Raji (cell line): Measurements from ENCODE around the gene SIGLEC11.
"Not testable (repeated sequence)": the region's sequence is repeated elsewhere in the genome, so short reads cannot be mapped to it uniquely, and the experiment has no call there.

Experiments
- POLR2A ChIP-seq: IDR thresholded peaks from 2 replicates; pipeline ENCODE4 v1.6.1; 2011; ENCODE audit warnings: low read depth, low read length, control low read depth; ENCODE audit not compliant: insufficient read depth

The SIGLEC11 gene

GRCh38 chr19:49960980-49961379, at the start of gene SIGLEC11:
Gene SIGLEC11 (minus strand): TSS chr19:49961172. CDS start chr19:49961081, 91 bp downstream.
- not testable (repeated sequence) for TF ChIP-seq POLR2A

DNA sequence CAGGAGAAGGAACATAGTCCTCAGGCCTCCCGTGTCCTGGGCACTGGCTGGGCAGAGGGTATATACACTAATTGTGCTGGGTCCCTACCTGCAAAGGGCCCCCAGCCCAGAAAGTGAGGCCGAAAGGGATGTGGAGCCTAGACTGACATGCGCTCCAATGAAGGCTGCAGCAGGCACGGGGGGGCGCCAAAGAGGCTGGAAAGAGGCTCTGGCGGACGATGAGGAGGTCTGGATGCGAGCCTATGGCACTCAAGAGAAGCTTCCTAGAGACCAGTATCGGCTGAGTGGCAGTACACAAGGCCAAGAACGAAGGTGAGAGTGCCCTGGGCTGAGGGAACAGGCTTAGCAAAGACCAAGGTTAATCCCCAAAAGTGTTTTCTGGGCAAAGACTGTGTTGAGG, 47.6 kb upstream of the SIGLEC11 start:
- TF ChIP-seq POLR2A = no peak

DNA sequence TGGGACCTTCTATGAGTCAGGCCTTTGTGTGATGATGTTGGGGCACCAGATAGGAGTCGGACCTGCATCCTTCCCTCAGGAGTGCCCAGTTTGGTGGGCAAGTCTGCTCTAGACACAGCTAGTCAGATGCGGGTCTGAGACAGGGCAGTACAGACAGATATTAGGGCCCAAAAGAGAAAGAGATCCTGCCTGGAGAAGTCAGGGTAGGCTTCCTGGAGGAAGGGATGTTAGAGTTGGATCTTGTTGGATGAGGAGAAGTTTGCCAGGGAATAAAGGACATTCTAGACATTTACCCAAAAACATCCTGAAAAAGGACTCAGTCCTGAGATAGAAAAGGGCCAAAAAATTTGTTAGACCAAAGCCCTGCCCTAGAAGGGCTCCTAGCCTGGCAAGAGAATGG, 47.0 kb upstream of the SIGLEC11 start:
- TF ChIP-seq POLR2A = no peak

- no peak for TF ChIP-seq POLR2A
Observed at GRCh38 chr19:50007170-50007569, 46.2 kb upstream of the SIGLEC11 start.

DNA sequence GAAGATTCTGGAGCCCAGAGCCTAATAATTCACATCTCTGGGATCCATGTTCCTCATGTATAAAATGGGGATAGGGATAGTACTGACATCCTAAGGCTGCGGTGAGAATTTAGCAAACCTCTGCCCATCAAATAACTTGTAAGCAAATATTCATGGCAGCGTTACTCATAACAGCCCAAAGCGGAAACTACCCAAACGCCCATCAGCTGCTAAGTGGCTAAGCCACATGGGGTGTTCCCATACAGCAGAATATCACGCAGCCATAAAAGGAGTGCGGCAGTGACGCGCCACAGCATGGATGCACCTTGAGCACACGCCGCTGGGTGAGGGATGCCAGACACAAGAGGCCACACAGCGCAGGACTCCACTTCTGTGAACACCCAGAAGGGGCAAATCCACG, 44.5 kb upstream of the SIGLEC11 start:
- no peak for TF ChIP-seq POLR2A

GRCh38 chr19:50003810-50004419, 42.9 kb upstream of the SIGLEC11 start:
- TF ChIP-seq POLR2A = no peak

DNA sequence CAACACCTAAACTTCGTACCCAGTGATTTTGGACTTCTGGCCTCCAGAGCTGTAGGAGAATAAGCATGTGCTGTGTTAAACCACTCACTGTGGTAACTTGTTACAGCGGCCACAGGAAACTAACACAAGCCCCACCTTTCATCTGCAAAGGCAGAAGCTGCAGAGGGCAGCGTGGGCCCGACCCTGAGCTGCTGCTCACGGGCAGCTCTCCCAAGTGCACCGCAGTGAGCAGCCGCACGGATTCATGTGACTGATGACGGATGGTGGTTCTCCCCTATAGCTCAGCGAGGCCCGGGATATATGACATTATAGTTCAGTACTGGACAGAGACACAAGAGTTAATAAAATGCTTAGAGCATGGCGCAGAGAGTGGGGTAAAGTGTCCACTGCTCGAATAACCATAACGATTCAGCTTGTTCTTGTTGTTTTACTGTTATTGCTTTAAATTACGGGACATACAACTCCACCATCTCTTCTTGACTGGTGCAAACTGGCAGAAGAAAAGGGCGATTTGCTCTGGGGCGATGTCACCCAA, 42.3 kb upstream of the SIGLEC11 start:
- no peak for TF ChIP-seq POLR2A

DNA sequence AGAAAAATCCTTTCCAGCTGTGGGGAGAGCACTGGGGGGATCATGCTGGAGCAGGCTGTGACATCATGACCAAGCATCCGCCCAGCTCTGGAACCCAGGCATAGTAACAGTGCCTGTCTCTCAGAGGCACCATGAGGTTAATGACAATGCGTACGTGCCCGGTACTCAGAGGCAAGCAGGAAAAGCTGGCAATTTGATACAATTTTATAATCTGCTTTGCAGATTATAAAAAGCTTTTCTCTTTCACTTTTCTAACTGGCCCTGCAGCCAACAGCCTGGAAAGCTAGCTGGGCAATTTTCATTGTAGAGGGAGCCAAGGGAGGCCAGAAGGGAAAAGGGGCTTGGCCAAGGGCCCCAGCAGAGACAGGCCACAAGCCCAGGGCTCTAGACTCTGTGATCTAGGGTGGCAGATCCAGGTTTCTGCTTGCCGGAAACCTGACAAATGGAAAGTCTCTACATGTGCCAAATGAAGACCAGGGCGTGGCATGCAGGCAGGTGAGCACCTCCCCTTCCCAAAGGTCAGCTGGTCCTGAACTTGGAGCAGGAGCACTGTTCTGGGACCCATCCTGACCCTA, 41.5 kb upstream of the SIGLEC11 start:
- no peak for TF ChIP-seq POLR2A

DNA sequence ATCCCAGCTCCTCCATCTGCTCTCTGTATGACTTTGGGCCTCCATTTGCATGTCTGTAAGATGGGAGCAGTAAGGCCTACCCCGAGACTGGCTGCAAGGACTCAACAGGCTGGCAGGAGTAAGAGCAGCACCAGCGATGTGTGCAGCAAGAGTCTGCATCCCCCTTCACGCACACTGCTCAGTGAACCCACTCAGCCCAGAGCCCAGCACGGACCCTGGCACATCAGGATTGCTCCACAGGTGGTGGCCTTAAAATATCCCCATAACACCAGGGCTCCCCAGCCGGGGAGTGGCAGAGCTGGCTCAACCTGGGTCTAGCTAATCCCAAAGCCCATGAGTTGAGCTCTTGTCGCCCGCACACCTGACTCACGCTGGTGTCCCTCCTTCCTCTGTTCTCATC, 40.8 kb upstream of the SIGLEC11 start:
- TF ChIP-seq POLR2A = no peak

- no peak for TF ChIP-seq POLR2A
Observed at GRCh38 chr19:50000841-50001557, 40.0 kb upstream of the SIGLEC11 start.

- TF ChIP-seq POLR2A = no peak
Observed at GRCh38 chr19:50000038-50000840, 39.3 kb upstream of the SIGLEC11 start.

GRCh38 chr19:49999371-50000010, 38.5 kb upstream of the SIGLEC11 start:
- TF ChIP-seq POLR2A = no peak

DNA sequence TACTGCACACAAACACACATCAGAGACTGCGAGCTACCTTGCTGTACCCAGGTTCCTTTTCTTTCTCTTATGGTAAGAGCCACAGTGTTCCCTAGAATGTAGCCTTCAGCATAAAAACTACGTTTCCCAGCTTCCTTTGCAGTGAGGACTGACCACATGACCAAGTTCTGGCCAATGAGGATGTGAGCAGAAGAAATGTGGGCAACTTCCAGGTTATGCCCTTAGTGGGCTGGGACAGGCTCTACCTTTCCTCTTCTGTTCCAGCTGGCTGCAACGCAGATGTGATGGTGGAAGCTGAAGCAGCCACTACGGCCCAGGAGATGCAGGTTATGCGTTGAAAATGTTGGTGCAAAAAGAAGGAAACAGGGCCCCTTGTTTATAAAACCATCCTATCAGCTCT, 36.7 kb upstream of the SIGLEC11 start:
- no peak for TF ChIP-seq POLR2A

- TF ChIP-seq POLR2A = no peak
Observed at GRCh38 chr19:49988433-49988832, 27.5 kb upstream of the SIGLEC11 start.

- no peak for TF ChIP-seq POLR2A
Observed at GRCh38 chr19:49988007-49988406, 27.0 kb upstream of the SIGLEC11 start.
